HG03442 (cell line): ENCODE results near the gene PARP15.
"Not testable (repeated sequence)": the region's sequence is repeated elsewhere in the genome, so short reads cannot be mapped to it uniquely, and the experiment has no call there.

Experiments used
- ATAC-seq: cut with Tn5 transposase; IDR thresholded peaks from one replicate; pipeline ENCODE4 v1.9.1; 2021; ENCODE audit warnings: mild to moderate bottlenecking, moderate library complexity; ENCODE audit not compliant: unreplicated experiment

Gene PARP15

GRCh38 chr3:122577409-122578031, at the start of gene PARP15:
TSS of gene PARP15 (plus strand) at chr3:122577650. CDS start at chr3:122577668, 18 bp downstream.
- no peak for ATAC-seq

DNA sequence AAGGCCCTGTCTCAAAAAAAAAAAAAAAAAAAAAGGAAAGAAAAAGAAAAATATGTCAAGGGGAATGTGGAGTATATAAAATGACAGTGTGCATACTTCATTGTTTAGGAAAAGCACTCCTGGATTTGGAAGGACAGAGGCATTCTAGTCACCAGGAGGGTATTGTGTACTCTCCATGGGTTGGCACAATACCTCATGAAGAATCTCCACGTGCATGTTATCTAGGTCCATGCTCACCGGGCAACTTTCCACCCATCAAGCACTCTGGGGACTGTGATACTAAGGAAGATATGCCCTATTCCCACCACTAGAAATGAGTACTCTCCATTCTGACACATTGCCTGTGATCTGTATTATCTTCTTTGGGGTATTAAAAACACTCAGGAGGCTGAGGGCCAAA, 47.3 kb upstream of the PARP15 start:
- no peak for ATAC-seq

DNA sequence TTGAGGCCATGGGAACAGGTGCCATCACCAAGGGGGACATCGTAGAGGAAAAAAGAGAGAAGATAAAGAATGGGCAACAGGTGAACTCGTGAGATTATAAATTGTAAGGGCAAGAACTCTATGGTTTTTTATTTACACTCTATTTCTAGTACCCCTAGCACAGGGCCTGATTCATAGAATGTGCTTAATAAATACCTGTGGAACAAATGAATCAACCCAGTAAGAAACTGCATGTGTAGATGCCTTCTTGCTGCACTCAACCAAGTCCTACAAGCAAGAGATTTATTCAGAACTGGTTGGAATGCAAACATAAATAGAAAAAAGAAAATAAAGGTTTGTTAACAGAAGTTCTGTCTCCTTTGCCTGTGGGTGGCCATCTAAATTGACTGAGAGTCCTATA, 44.0 kb upstream of the PARP15 start:
- peak; percentile 5 for ATAC-seq

DNA sequence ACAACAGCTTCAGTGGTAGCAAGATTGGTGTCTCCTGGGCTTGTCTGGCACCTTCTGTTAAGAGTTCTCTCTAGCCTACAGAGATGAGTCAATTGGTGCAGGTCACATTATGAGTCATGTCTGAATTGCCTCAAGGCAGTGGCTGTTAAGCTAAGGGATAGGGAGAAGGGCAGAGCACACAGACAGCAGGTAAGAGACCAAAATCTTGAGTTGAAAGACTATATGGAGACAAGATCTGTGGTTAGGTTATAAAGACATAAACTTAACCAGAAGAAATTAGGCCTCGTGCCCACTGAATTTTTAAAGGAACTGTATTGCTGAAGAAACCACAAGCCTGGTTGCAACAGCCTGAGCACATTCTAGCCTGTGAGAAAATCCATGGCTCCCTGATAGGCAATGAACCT, 43.5 kb upstream of the PARP15 start:
- ATAC-seq, result peak; percentile 100

DNA sequence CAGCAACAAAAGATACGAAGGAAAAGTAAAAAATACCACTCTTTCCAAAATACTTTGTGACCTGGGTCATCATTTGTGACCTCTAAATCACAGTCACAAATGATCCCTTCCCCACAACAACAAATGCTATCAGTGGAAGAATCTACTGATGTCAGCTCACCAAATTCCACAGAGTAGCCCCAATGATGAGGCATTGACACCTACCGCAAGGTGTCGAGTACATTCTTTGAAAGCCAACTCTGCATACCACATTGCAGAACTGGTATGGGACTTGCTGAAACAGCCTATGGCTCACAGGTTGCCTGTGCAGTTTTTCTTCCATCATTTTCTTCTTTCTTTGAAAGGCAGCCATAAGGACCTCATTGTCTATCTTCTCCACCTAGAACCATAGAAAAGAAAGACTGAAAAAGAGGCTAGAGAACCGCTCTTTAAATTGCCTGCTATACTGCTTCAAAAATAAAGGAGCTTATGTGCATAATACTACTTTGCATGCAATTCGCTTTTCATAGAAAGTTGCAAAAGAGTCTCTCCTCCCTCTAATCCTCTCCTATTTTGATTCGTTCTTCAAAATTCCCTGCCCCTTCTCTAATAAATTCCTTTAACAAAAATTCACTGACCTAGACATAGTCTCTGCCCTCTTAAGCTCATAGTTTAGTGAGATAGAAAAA, 41.4 kb upstream of the PARP15 start:
- ATAC-seq, result no peak

DNA sequence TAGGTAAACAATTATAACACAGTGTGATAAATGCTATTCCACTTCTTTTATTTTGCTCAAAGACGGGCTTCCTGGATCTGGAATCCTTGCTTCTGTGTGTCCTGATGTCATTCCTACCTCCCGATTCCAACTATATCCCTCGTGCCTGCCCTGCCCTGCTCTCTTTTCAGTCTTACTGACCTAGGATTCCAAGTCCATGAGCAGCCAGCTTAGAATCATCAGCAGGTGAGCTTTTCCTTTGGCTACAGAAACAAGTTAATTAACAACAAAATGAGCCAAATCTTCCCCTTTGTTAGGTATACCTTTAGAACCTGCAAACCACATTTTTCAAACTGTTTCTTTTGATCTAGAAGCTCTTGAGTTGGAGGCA, 40.8 kb upstream of the PARP15 start:
- no peak for ATAC-seq

GRCh38 chr3:122538956-122539490, 38.4 kb upstream of the PARP15 start:
- no peak for ATAC-seq

DNA sequence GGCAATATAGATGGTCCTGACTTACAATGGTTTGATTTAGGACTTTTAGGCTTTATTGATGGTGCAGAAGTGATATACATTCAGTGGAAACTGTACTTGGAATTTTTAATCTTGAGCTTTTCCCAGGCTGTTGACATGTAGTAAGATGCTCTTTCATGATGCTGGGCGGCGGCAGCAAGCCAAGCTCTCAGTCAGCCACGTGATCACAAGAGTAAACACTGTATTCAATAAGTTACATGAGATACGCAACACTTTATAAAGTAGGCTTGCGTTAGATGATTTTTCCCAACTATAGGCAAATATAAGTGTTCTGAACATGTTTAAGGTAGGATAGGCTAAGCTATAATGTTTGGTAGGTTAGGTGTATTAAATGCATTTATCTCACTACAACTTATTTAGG, 31.3 kb upstream of the PARP15 start:
- ATAC-seq, result no peak

DNA sequence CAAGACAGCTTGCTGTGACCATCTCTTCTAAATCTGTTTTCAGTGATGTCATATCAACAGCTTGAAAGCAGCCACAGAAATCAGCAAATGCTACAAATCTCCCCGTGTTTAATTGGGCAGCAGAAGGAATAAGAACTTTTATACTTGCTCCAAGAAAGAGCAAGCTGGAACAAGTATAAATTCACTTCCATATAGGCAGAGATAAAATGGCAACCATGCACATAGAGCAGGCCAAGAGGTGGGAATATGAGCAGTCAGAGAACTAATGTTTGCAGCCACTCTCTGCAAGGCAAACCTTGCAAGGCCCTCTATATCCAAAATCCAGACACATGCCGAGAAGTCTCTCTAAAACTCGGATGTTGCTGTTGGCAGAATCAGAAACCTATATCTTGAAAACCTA, 29.4 kb upstream of the PARP15 start:
- ATAC-seq, result no peak

- no peak for ATAC-seq
These were observed 28.8 kb upstream of the PARP15 start for GRCh38 chr3:122548619-122549018.

DNA sequence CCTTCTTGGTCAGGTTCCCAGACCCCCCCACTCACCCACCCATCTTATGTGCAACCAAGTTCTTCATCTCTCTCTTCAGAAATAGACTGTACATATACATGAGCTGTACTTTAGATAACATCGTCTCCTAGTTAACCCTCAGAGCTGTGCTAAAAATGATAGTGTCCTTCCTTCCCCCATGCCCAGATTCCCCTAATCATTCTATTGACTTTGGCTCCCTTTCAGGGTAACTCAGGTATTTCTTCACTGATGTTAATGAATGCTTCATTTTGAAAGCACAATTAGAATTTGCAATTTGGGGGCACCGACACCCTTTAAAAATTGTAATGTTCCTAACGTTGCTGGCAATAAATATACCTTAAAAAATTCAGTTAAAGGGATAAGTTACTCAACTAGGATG, 24.3 kb upstream of the PARP15 start:
- no peak for ATAC-seq

DNA sequence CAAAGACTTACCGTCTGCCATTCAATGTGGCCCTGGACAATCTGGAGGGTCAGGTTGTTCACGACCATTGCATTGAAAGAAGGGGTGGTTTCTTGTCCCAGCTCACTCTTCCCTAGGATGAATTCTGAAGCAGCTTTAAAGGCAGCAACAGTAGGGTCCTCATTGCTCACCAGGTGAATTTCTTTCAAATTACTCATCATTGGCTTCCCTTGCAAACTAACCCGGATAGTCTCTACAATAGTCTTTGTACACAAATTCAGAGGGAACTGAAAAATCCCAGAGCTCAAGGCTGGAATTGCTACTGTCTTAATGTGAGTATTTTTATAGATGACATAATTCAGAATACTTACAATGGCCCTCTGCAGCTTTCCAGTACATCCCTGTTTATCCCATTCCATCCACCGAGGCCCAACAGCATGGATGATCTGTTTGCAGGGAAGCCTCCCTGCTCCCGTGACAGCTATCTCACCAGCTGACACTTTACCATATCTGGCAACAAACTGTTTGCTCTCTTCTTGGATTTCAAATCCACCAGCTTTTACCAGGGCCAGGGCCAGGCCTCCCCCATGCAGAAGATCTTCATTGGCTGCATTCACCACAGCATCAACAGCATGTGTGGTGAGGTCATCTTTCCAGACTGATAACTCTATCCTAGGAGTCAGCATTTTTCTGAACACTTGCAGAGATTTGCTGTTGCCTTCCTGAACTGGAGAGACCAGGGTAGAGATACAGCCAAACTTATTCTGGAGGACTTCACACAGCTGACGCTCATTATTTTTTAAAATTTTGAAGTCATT, 22.0 kb upstream of the PARP15 start:
- no peak for ATAC-seq

DNA sequence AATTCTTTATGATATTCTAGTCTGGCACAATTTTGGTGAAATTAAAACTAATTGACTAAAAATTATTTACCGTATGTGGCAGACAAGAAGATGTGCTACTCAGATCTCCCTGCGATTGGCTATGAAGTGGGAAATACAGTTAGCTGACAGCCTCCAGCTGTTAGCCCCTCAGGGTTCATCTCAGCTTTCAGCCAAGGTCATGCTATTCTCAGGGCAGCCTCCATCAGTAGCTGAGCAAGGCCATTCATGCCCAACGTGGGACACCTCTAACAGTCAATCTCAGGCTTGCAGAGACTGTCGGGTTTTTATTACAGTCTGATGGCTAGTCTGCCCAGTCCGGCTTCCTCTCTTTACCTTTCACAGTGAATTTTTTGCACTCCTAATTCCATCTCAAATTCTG, 20.1 kb upstream of the PARP15 start:
- ATAC-seq, result no peak

GRCh38 chr3:122558605-122559004, 18.8 kb upstream of the PARP15 start:
- ATAC-seq, result no peak

GRCh38 chr3:122559906-122560305, 17.5 kb upstream of the PARP15 start:
- ATAC-seq, result no peak

DNA sequence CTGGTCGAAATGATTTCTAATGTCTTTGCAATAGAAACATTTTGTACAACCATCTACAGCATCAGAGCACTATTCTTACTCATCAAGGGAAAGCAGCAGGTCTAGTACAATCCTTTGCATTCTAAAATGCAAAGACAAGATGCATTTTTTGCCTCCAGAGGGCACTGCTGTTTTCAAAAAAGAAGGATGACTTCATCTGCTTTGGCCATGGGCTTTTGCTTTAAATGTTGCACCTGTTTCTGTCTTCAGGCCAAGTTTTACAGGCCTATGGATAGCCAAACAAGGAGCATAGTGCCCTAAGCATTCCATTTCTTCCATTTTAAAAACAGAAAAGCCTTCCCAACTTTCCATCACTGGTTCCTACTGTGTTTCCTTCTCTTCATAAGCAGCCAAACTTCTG, 16.8 kb upstream of the PARP15 start:
- no peak for ATAC-seq

- ATAC-seq, result no peak
These were observed 14.3 kb upstream of the PARP15 start for GRCh38 chr3:122562923-122563716.

GRCh38 chr3:122563717-122564025, 13.8 kb upstream of the PARP15 start:
- ATAC-seq, result peak; percentile 1

DNA sequence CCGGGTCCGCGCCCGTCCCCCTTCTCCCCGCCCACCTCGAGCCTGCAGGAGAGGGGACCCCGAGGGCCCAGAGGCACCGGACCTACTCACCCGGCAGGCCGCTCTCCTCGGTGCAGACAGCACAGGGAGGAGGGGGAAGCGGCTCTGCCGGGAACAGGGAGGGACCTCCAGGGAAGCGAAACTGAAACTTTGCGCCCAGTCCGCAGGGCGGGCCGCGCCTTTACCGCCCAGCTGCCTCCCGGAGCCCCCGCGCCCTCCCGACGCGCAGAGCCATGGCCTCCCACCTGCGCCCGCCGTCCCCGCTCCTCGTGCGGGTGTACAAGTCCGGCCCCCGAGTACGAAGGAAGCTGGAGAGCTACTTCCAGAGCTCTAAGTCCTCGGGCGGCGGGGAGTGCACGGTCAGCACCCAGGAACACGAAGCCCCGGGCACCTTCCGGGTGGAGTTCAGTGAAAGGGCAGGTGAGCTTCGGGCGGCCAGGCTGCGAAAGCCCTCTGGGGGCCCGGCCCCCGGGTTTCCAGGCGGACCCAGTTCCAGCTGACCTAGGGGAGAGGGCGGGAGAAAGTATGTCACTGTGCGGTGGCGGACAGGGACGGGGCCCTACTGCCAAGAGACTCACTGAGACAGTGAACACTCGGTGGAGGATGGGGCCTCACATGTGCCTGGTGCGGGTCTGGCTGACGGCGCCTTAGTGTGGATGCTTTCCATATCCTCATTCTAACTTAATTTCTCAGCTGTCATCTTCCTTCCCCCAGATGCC, 13.1 kb upstream of the PARP15 start, which contains the start of the genes DTX3L and PARP9:
DTX3L (plus strand) TSS at position 184 of the 758 bp plus-strand sequence; CDS start at position 273, 89 bp downstream.
PARP9 (minus strand) TSS at position 146 of the 758 bp plus-strand sequence. CDS start 4,680 bp downstream, outside the sequence.
- ATAC-seq, result peak; percentile 69

- not testable (repeated sequence) for ATAC-seq
These were observed 9.3 kb upstream of the PARP15 start for GRCh38 chr3:122568131-122568530.
